K562 (cell line): ENCODE results near the gene AMPD1. TPM values are rescaled to one million over a fixed set of nuclear protein-coding genes. Genes with fewer than 3 reads are reported as not detected.

Experiments
- ARID4B ChIP-seq: sonication (generic); formaldehyde crosslinking; IDR thresholded peaks from 2 replicates; pipeline ENCODE4 v1.8.0; 2022; ENCODE audit warnings: mild to moderate bottlenecking, missing genetic modification reagents
- CBFB ChIP-seq: sonication (generic); formaldehyde crosslinking; IDR thresholded peaks from 2 replicates; pipeline ENCODE4 v1.4.0; 2020; ENCODE audit warnings: mild to moderate bottlenecking, missing genetic modification reagents
- FOS ChIP-seq: IDR thresholded peaks from 3 replicates; pipeline ENCODE4 v1.6.1; 2011; ENCODE audit not compliant: insufficient read length; ENCODE audit errors: extremely low read depth
- HDAC2 ChIP-seq: fragments of 450-650 bp; IDR thresholded peaks from 2 replicates; pipeline ENCODE4 v1.6.1; 2016; ENCODE audit warnings: mild to moderate bottlenecking
- HEY1 ChIP-seq: fragments of 250-450 bp; sonication (Bioruptor Pico); IDR thresholded peaks from 2 replicates; pipeline ENCODE4 v1.5.0; 2020; ENCODE audit warnings: mild to moderate bottlenecking, moderate library complexity, borderline replicate concordance
- HNRNPL ChIP-seq: fragments of 200-400 bp; formaldehyde crosslinking; IDR thresholded peaks from 2 replicates; pipeline ENCODE4 v1.6.1; 2017; ENCODE audit warnings: low read depth, mild to moderate bottlenecking, low read length
- KAT2B ChIP-seq: IDR thresholded peaks from one replicate; pipeline ENCODE4 v1.6.1; 2012; ENCODE audit warnings: low read depth, mild to moderate bottlenecking, control low read depth, inconsistent platforms, low read length, moderate library complexity
- MNT ChIP-seq, 2 experiments: fragments of 450-650 bp; conservative IDR thresholded peaks; 2 replicates each; pipeline ENCODE4 v1.6.1; 2017; ENCODE audit warnings: mild to moderate bottlenecking in 2 of 2, moderate library complexity in 2 of 2
- NELFE ChIP-seq: IDR thresholded peaks from 2 replicates; pipeline ENCODE4 v1.6.1; 2011; ENCODE audit warnings: mild to moderate bottlenecking; ENCODE audit not compliant: insufficient read depth, insufficient read length
- SIX5 ChIP-seq, 2 experiments: IDR thresholded peaks; 2 replicates each; pipeline ENCODE4 v1.6.1; 2011; ENCODE audit warnings: low read length in 2 of 2, borderline replicate concordance in 1 of 2, low read depth in 1 of 2, mild to moderate bottlenecking in 1 of 2, moderate library complexity in 1 of 2; ENCODE audit not compliant: insufficient read depth in 1 of 2
- SRSF7 ChIP-seq: fragments of 200-400 bp; formaldehyde crosslinking; optimal IDR thresholded peaks from 2 replicates; pipeline ENCODE3; 2017; ENCODE audit warnings: mild to moderate bottlenecking, low read depth, low read length
- TEAD2 ChIP-seq: fragments of 450-650 bp; IDR thresholded peaks from 2 replicates; pipeline ENCODE4 v1.6.1; 2016; ENCODE audit warnings: missing genetic modification characterization, control low read depth, missing compliant biosample characterization
- THAP12 ChIP-seq: fragments of 250-450 bp; sonication (Bioruptor Pico); IDR thresholded peaks from 2 replicates; pipeline ENCODE4 v1.9.0; 2021; ENCODE audit warnings: mild to moderate bottlenecking, inconsistent platforms
- THRAP3 ChIP-seq: fragments of 450-650 bp; IDR thresholded peaks from 2 replicates; pipeline ENCODE4 v1.6.1; 2016; ENCODE audit warnings: mild to moderate bottlenecking, inconsistent platforms, borderline replicate concordance
- ZFP91 ChIP-seq: sonication (generic); formaldehyde crosslinking; IDR thresholded peaks from 2 replicates; pipeline ENCODE4 v1.8.0; 2022; ENCODE audit warnings: mild to moderate bottlenecking, missing genetic modification reagents
- ZNF3 ChIP-seq: fragments of 250-450 bp; sonication (Bioruptor Pico); IDR thresholded peaks from 2 replicates; pipeline ENCODE4 v1.5.0; 2021; ENCODE audit warnings: mild to moderate bottlenecking, moderate library complexity
- ZNF696 ChIP-seq: fragments of 250-450 bp; sonication (Bioruptor Pico); conservative IDR thresholded peaks from 2 replicates; pipeline ENCODE4 v1.4.0; 2020; ENCODE audit warnings: mild to moderate bottlenecking, moderate library complexity
- polyA plus RNA-seq, 8 experiments: library from polyadenylated mRNA; depleted of rRNA in 4 of 8; stranded (reverse) in 5 of 8; unstranded in 3 of 8; fragments of >200 nt; fragmentation: Nextera tagmentation in 2 of 8; fragmentation: Illumina TruSeq in 1 of 8; extraction: Ambion mirVana in 2 of 8; extraction: Trizol in 1 of 8; gene quantifications; 2 replicates each; pipeline versions ENCODE4 v1.2.1 to v1.2.3, GENCODE V29; 2011 to 2014; ENCODE audit warnings: inconsistent platforms in 1 of 8, missing spikeins in 1 of 8
- total RNA-seq, 7 experiments: library from RNA; depleted of rRNA in 6 of 7; stranded (reverse); fragments of >200 nt in 6 of 7; fragmentation: Illumina TruSeq in 2 of 7; extraction: Trizol in 2 of 7; gene quantifications; 2 replicates each; pipeline versions ENCODE4 v1.2.1 to v1.2.3, GENCODE V29; 2011 to 2021; ENCODE audit warnings: low replicate concordance in 1 of 7

AMPD1 gene
- total and polyA plus RNA-seq, 9 of the 15 experiments (the other 6 are each of a cell fraction or from before 2014, with no cell fraction given): 0.04 to 0.17 TPM; not detected in 7

- TF ChIP-seq ZNF3 (CRISPR knock-in tag) (no peak), SRSF7 (no peak), CBFB (CRISPR knock-in tag) (no peak), NELFE (no peak), THAP12 (CRISPR knock-in tag) (no peak), FOS (no peak), HDAC2 (peak; percentile 86), ARID4B (peak; percentile 96), TEAD2 (no peak), HEY1 (CRISPR knock-in tag) (no peak), HNRNPL (no peak), THRAP3 (no peak), SIX5 (IDR thresholded peaks at IDR 0.05; ENCODE audit: borderline replicate concordance in 1 of 2, insufficient read depth in 1 of 2, low read depth in 1 of 2, low read length in 2 of 2) (peak in 1 of 2 experiments; percentile 37; a peak in 1 of 4 replicates), KAT2B (peak; percentile 26), ZNF696 (CRISPR knock-in tag) (no peak), MNT (conservative IDR thresholded peaks at IDR 0.05) (peak; percentile 100), ZFP91 (CRISPR knock-in tag) (no peak)
These were observed 21.2 kb upstream of the AMPD1 start, which contains the start of gene NRAS (continued) for GRCh38 chr1:114716304-114717170.
